H1 (cell line): ENCODE data around the gene NUBP2. TPM values are rescaled to one million over a fixed set of nuclear protein-coding genes. Genes with fewer than 3 reads are reported as not detected.

Experiments
- CTCF ChIA-PET: fragments of 300-600 bp; sonication (Branson Sonifier 250); formaldehyde crosslinking; loops from one replicate; lab custom pipeline; 2021; ENCODE audit not compliant: partially characterized antibody; lab: Charles Lee
- POLR2A ChIA-PET: fragments of 300-600 bp; sonication (Branson Sonifier 250); formaldehyde crosslinking; loops from one replicate; lab custom pipeline; 2021; ENCODE audit warnings: inconsistent platforms; ENCODE audit not compliant: partially characterized antibody; lab: Charles Lee
- DNase-seq, 2 experiments: peaks; one replicate each; pipeline versions ENCODE4 v3.0.0 to v3.0.0-alpha.2; 2010 to 2022; ENCODE audit warnings: low spot score in 2 of 2, low read depth in 1 of 2, mixed read lengths in 1 of 2
- FAIRE-seq: peaks from 2 replicates; lab custom pipeline; 2011; peaks lifted over from hg19 to GRCh38; lab: Jason Lieb, UNC
- H2AFZ ChIP-seq: 2 replicates; pipeline ENCODE4 v1.8.1; 2012; ENCODE audit warnings: low read length, inconsistent platforms
- H2AK5ac ChIP-seq: 2 replicates; pipeline ENCODE4 v1.6.1; 2013; ENCODE audit warnings: low read depth, low read length
- H2BK120ac ChIP-seq: replicated peaks from 2 replicates; pipeline ENCODE3; 2013; ENCODE audit warnings: low read depth, low read length, inconsistent platforms
- H2BK12ac ChIP-seq: 2 replicates; pipeline ENCODE4 v1.6.1; 2013; ENCODE audit warnings: low read depth, low read length
- H2BK15ac ChIP-seq: 2 replicates; pipeline ENCODE4 v1.6.1; 2013; ENCODE audit warnings: low read length
- H2BK20ac ChIP-seq: 2 replicates; pipeline ENCODE4 v1.6.1; 2013; ENCODE audit warnings: low read length
- H2BK5ac ChIP-seq: 2 replicates; pipeline ENCODE4 v1.6.1; 2013; ENCODE audit warnings: low read depth, low read length
- H3K14ac ChIP-seq: 2 replicates; pipeline ENCODE4 v1.6.1; 2013; ENCODE audit warnings: inconsistent platforms; ENCODE audit not compliant: insufficient read length
- H3K18ac ChIP-seq: 2 replicates; pipeline ENCODE4 v1.6.1; 2013; ENCODE audit warnings: low read length; ENCODE audit errors: extremely low read depth
- H3K23ac ChIP-seq: 2 replicates; pipeline ENCODE4 v1.6.1; 2013; ENCODE audit warnings: inconsistent platforms; ENCODE audit not compliant: insufficient read length
- H3K23me2 ChIP-seq: 2 replicates; pipeline ENCODE4 v1.6.1; 2013; ENCODE audit warnings: low read depth, low read length
- H3K27ac ChIP-seq: 2 replicates; pipeline ENCODE4 v1.6.1; 2011; ENCODE audit warnings: low read depth, low read length, inconsistent platforms
- H3K27me3 ChIP-seq, 4 experiments: replicated peaks in 1 of 4; 1 replicate in 1 of 4; 2 replicates in 3 of 4; pipeline versions ENCODE4 v1.6.1 to v1.8.1; 2011 to 2013; ENCODE audit warnings: low read length in 3 of 4, mild to moderate bottlenecking in 3 of 4, inconsistent platforms in 2 of 4, mixed read lengths in 2 of 4, moderate library complexity in 1 of 4; ENCODE audit not compliant: control insufficient read depth in 3 of 4, insufficient read depth in 3 of 4; ENCODE audit errors: extremely low read depth in 1 of 4
- H3K36me3 ChIP-seq, 4 experiments: 2 replicates each; pipeline versions ENCODE4 v1.6.1 to v1.8.1; 2011 to 2013; ENCODE audit warnings: mild to moderate bottlenecking in 4 of 4, low read length in 3 of 4, moderate library complexity in 2 of 4, control low read depth in 1 of 4, inconsistent platforms in 1 of 4; ENCODE audit not compliant: insufficient read depth in 4 of 4, control insufficient read depth in 2 of 4
- H3K4ac ChIP-seq: replicated peaks from 2 replicates; pipeline ENCODE3; 2013; ENCODE audit warnings: low read length, low read depth, mixed read lengths, inconsistent platforms; ENCODE audit not compliant: insufficient read length
- H3K4me1 ChIP-seq, 4 experiments: replicated peaks in 1 of 4; 1 replicate in 1 of 4; 2 replicates in 3 of 4; pipeline versions ENCODE4 v1.6.1 to v1.8.1; 2011 to 2013; ENCODE audit warnings: low read length in 3 of 4, inconsistent platforms in 2 of 4, mixed read lengths in 1 of 4; ENCODE audit not compliant: insufficient read depth in 4 of 4, control insufficient read depth in 3 of 4
- H3K4me2 ChIP-seq, 2 experiments: 2 replicates each; pipeline versions ENCODE4 v1.6.1 to v1.8.1; 2011 to 2013; ENCODE audit warnings: low read depth in 2 of 2, low read length in 2 of 2, control low read depth in 1 of 2, inconsistent platforms in 1 of 2, mild to moderate bottlenecking in 1 of 2; ENCODE audit not compliant: insufficient read depth in 1 of 2
- H3K4me3 ChIP-seq, 4 experiments: fragments of 200-600, 300-600 bp in 1 of 4; sonication (generic), shearing (Covaris generic), sonication (Bioruptor Twin) in 1 of 4; 2 replicates each; pipeline versions ENCODE4 v1.5.1 to v1.8.1; 2011 to 2016; ENCODE audit warnings: low read length in 4 of 4, low read depth in 3 of 4, control low read depth in 2 of 4, inconsistent platforms in 2 of 4, mild to moderate bottlenecking in 2 of 4, mixed read lengths in 1 of 4, moderate library complexity in 1 of 4; ENCODE audit not compliant: insufficient read depth in 2 of 4; ENCODE audit errors: extremely low read depth in 1 of 4
- H3K56ac ChIP-seq: replicated peaks from 2 replicates; pipeline ENCODE3; 2013; ENCODE audit warnings: low read depth, mild to moderate bottlenecking, mixed read lengths, low read length, inconsistent platforms; ENCODE audit not compliant: insufficient read length
- H3K79me1 ChIP-seq: 2 replicates; pipeline ENCODE4 v1.6.1; 2013; ENCODE audit warnings: low read depth, low read length, control low read depth
- H3K79me2 ChIP-seq, 2 experiments: 2 replicates each; pipeline versions ENCODE4 v1.6.1 to v1.8.1; 2012 to 2013; ENCODE audit warnings: low read length in 2 of 2, mild to moderate bottlenecking in 2 of 2, inconsistent platforms in 1 of 2; ENCODE audit not compliant: insufficient read depth in 2 of 2, control insufficient read depth in 1 of 2
- H3K9ac ChIP-seq, 4 experiments: replicated peaks in 1 of 4; 1 replicate in 1 of 4; 2 replicates in 3 of 4; pipeline versions ENCODE4 v1.6.1 to v1.8.1; 2011 to 2013; ENCODE audit warnings: low read depth in 3 of 4, low read length in 3 of 4, control low read depth in 2 of 4, mild to moderate bottlenecking in 2 of 4, moderate library complexity in 2 of 4, inconsistent platforms in 1 of 4; ENCODE audit errors: extremely low read depth in 1 of 4
- H3K9me3 ChIP-seq, 2 experiments: 2 replicates each; pipeline versions ENCODE4 v1.6.1 to v1.8.1; 2012 to 2013; ENCODE audit warnings: mild to moderate bottlenecking in 2 of 2, moderate library complexity in 2 of 2, control low read depth in 1 of 2, inconsistent platforms in 1 of 2, low read depth in 1 of 2, low read length in 1 of 2, mixed read lengths in 1 of 2; ENCODE audit not compliant: insufficient read depth in 2 of 2
- H4K20me1 ChIP-seq, 2 experiments: replicated peaks in 1 of 2; 2 replicates each; pipeline versions ENCODE3 to v1.8.1; 2011 to 2013; ENCODE audit warnings: inconsistent platforms in 2 of 2, low read length in 2 of 2, mild to moderate bottlenecking in 1 of 2; ENCODE audit not compliant: insufficient read depth in 2 of 2, control insufficient read depth in 1 of 2
- H4K5ac ChIP-seq: 2 replicates; pipeline ENCODE4 v1.6.1; 2013; ENCODE audit warnings: low read length, low read depth, mixed read lengths, inconsistent platforms; ENCODE audit not compliant: insufficient read length
- H4K8ac ChIP-seq: 2 replicates; pipeline ENCODE4 v1.8.0; 2013; ENCODE audit warnings: mild to moderate bottlenecking, moderate library complexity, low read length, inconsistent platforms; ENCODE audit not compliant: insufficient read depth; ENCODE audit errors: extremely low read depth
- H4K91ac ChIP-seq: replicated peaks from 2 replicates; pipeline ENCODE3; 2013; ENCODE audit warnings: low read length, mixed read lengths, inconsistent platforms; ENCODE audit not compliant: insufficient read length
- CBX8 ChIP-seq: fragments of 300-800, 300-1000 bp; sonication (generic); IDR thresholded peaks from 2 replicates; pipeline ENCODE4 v1.7.1; 2016; ENCODE audit warnings: low read depth, low read length, borderline replicate concordance
- CHD1 ChIP-seq: IDR thresholded peaks from 2 replicates; pipeline ENCODE4 v1.6.1; 2012; ENCODE audit warnings: low read depth, low read length, improper control_type of control experiment
- CHD2 ChIP-seq: IDR thresholded peaks from 2 replicates; pipeline ENCODE4 v1.6.1; 2012; ENCODE audit warnings: low read length, improper control_type of control experiment
- CREB1 ChIP-seq: IDR thresholded peaks from 2 replicates; pipeline ENCODE4 v1.6.1; 2012; ENCODE audit warnings: inconsistent platforms
- GABPA ChIP-seq: IDR thresholded peaks from 2 replicates; pipeline ENCODE4 v1.6.1; 2011; ENCODE audit warnings: mild to moderate bottlenecking, low read length, moderate library complexity, borderline replicate concordance; ENCODE audit not compliant: insufficient read depth
- JUN ChIP-seq: IDR thresholded peaks from 2 replicates; pipeline ENCODE4 v1.6.1; 2011; ENCODE audit warnings: low read depth, mild to moderate bottlenecking, improper control_type of control experiment, low read length
- NANOG ChIP-seq: IDR thresholded peaks from 2 replicates; pipeline ENCODE4 v1.6.1; 2011; ENCODE audit warnings: low read length, low read depth, mild to moderate bottlenecking, inconsistent platforms; ENCODE audit not compliant: insufficient read depth, poor library complexity, severe bottlenecking
- NRF1 ChIP-seq: IDR thresholded peaks from 2 replicates; pipeline ENCODE4 v1.6.1; 2011; ENCODE audit warnings: mild to moderate bottlenecking, low read depth, low read length, improper control_type of control experiment
- POU5F1 ChIP-seq: IDR thresholded peaks from 2 replicates; pipeline ENCODE4 v1.6.1; 2011; ENCODE audit warnings: low read depth, mild to moderate bottlenecking, low read length, moderate library complexity
- RBBP5 ChIP-seq: IDR thresholded peaks from 2 replicates; pipeline ENCODE4 v1.7.1; 2012; ENCODE audit warnings: low read depth, mild to moderate bottlenecking, inconsistent platforms, low read length, moderate library complexity, borderline replicate concordance
- RNF2 ChIP-seq: fragments of 200-900, 300-1000 bp; sonication (generic); IDR thresholded peaks from 2 replicates; pipeline ENCODE4 v1.7.1; 2016; ENCODE audit warnings: borderline replicate concordance, low read depth, mild to moderate bottlenecking, antibody characterized with exemption, low read length; ENCODE audit not compliant: poor library complexity, severe bottlenecking; ENCODE audit errors: missing control alignments
- TEAD4 ChIP-seq: IDR thresholded peaks from 2 replicates; pipeline ENCODE4 v1.6.1; 2012; ENCODE audit warnings: low read depth, low read length, inconsistent platforms, mixed read lengths
- WGBS, 2 experiments: shearing (Covaris generic) in 1 of 2; methylation state at CpG; one replicate each; pipeline versions ENCODE4 v1.1.6 to v1.1.7; 2013 to 2015; ENCODE audit warnings: low lambda C conversion rate in 2 of 2, mixed read lengths in 2 of 2, inconsistent platforms in 1 of 2, low coverage in 1 of 2, missing lambda C conversion rate in 1 of 2; ENCODE audit not compliant: insufficient replicate concordance in 2 of 2, insufficient coverage in 1 of 2, insufficient read length in 1 of 2; ENCODE audit errors: extremely low coverage in 1 of 2, missing lambda C conversion rate in 1 of 2; 5-methylcytosine and 5-hydroxymethylcytosine counted together
- polyA plus RNA-seq, 7 experiments: library from polyadenylated mRNA; depleted of rRNA in 3 of 7; stranded (reverse) in 5 of 7; unstranded in 2 of 7; fragments of >200 nt in 5 of 7; fragments of 200-250 nt in 2 of 7; gene quantifications; 1 replicate in 5 of 7; 2 replicates in 1 of 7; 4 replicates in 1 of 7; pipeline versions ENCODE4 v1.2.1 to v1.2.3, GENCODE V29; 2011 to 2013; ENCODE audit warnings: missing spikeins in 2 of 7, mixed read lengths in 2 of 7
- total RNA-seq: library from RNA; stranded (reverse); fragmentation: NEBNext Ultra II Directional; extraction: Animal tissue kit (Norgen Biotek cat#: 25700); gene quantifications from 2 replicates; pipeline ENCODE4 v1.2.1, GENCODE V29; 2021

Gene NUBP2
- total and polyA plus RNA-seq, 2 of the 8 experiments (the other 6 are each of a cell fraction or from before 2014, with no cell fraction given): 70.3 to 96.9 TPM

- H2AFZ ChIP-seq: no peak overlapping the region
- no peak overlapping the region for H2BK20ac ChIP-seq
- H3K4me2 ChIP-seq: no peak overlapping the region
- no peak for FAIRE-seq
- H2BK12ac ChIP-seq: no peak overlapping the region
- H2BK120ac ChIP-seq: no peak overlapping the region
- no peak overlapping the region for H3K4ac ChIP-seq
- H3K9ac ChIP-seq: no peak overlapping the region
- peaks cover 4 to 8% of the 10 kb centered on the region in 2 experiments for H3K9me3 ChIP-seq
- 97% methylated on average over 24 of the region's 33 CpGs; no CpG with 5 or more reads in 1 of the 2 experiments for WGBS, 2 experiments
- peaks cover 0 to 29% (median 2%) of the 10 kb centered on the region in 4 experiments; a peak in 3 of 8 replicates for H3K36me3 ChIP-seq
- no peak for DNase-seq
- no peaks in the 10 kb centered on the region for H3K79me2 ChIP-seq
- CTCF ChIA-PET: interaction anchor here (1.0 to 2.2 kb wide), 7 partner anchors 10 to 69 kb away, joined by 3 to 6 read pairs (median 6); partner anchors contain the start of genes EME2, MRPS34, NUBP2 and SPSB3
- H3K27me3 ChIP-seq: no peaks in the 10 kb centered on the region
- no peak overlapping the region for H4K91ac ChIP-seq
- H3K14ac ChIP-seq: no peak overlapping the region
- H3K23ac ChIP-seq: no peak overlapping the region
- H3K4me1 ChIP-seq: no peaks in the 10 kb centered on the region
- no peak overlapping the region for H2AK5ac ChIP-seq
- H2BK5ac ChIP-seq: no peak overlapping the region
- H3K79me1 ChIP-seq: no peaks in the 10 kb centered on the region; the same call in 1 of the 2 replicates
- no peak overlapping the region for H3K27ac ChIP-seq
- no peak overlapping the region for H3K18ac ChIP-seq
- H3K56ac ChIP-seq: no peak overlapping the region
- peaks cover 0 to 2% of the 10 kb centered on the region in 2 experiments for H4K20me1 ChIP-seq
- no peak overlapping the region for H3K4me3 ChIP-seq
- no peak overlapping the region for H2BK15ac ChIP-seq
- H4K5ac ChIP-seq: no peak overlapping the region
- POLR2A ChIA-PET: interaction anchor here (1.0 to 4.2 kb wide), 4 partner anchors 9 to 21 kb away, joined by 4 to 26 read pairs (median 22); partner anchors contain the start of genes EME2, MRPS34, NME3 and NUBP2
- H3K23me2 ChIP-seq: no peaks in the 10 kb centered on the region
- peak overlapping the region; percentile 25; the same call in 1 of the 2 replicates for H4K8ac ChIP-seq
- TF ChIP-seq CHD2 (no peak), CBX8 (no peak), CHD1 (no peak), TEAD4 (no peak), RBBP5 (no peak), NANOG (no peak), POU5F1 (no peak), NRF1 (no peak), JUN (no peak), RNF2 (no peak), CREB1 (no peak), GABPA (no peak)
Observed at GRCh38 chr16:1792836-1793577, 10.2 kb downstream of the NUBP2 start.
